ENCODE measurements around the gene SMAP2.

SMAP2 gene

DNA sequence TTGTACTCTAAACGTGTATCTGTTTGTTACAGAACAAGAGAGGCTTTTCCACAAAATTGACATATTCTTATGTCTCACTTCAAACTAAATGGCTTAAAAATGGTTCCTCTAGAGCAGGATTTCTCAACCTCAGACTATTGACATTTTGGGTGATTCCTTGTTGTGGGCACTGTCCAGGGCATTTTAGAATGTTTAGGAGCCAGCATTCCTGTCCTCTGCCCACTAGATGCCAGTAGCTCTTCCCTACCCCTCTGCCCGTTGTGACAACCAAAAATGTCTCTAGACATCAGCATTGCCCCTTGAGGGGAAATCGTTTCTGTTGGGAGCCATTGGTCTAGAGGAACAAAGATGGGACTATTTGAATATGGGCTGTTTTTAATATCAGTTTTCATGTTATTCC lies 17.3 kb downstream of the SMAP2 start:
- TF ChIP-seq, protein P1, sequence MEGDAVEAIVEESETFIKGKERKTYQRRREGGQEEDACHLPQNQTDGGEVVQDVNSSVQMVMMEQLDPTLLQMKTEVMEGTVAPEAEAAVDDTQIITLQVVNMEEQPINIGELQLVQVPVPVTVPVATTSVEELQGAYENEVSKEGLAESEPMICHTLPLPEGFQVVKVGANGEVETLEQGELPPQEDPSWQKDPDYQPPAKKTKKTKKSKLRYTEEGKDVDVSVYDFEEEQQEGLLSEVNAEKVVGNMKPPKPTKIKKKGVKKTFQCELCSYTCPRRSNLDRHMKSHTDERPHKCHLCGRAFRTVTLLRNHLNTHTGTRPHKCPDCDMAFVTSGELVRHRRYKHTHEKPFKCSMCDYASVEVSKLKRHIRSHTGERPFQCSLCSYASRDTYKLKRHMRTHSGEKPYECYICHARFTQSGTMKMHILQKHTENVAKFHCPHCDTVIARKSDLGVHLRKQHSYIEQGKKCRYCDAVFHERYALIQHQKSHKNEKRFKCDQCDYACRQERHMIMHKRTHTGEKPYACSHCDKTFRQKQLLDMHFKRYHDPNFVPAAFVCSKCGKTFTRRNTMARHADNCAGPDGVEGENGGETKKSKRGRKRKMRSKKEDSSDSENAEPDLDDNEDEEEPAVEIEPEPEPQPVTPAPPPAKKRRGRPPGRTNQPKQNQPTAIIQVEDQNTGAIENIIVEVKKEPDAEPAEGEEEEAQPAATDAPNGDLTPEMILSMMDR (IDR thresholded peaks at IDR 0.05): no peak

- TF ChIP-seq, protein P1 (IDR thresholded peaks at IDR 0.05): no peak
Measured at GRCh38 chr1:40391688-40392145, 18.2 kb downstream of the SMAP2 start.

DNA sequence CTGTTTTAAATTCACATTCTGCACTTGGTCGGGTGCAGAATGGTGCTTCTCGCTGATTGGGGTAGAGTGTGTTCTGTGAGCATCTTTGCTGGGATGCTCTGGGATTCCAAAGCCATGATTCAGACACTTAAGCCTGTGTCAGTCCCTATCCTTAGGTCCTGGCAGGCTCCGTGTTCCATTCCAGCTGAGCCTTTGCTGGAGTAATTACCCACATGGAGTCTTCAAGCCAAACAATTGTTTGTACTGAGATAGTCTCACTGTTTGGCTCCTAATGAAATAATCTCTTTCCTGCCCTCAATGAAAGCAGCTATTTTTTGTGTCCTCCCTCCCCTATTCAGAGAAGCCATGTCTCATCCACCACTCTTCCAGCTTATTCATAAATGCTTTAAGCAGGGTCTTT lies 18.7 kb downstream of the SMAP2 start:
- TF ChIP-seq, protein P1 (IDR thresholded peaks at IDR 0.05): no peak

DNA sequence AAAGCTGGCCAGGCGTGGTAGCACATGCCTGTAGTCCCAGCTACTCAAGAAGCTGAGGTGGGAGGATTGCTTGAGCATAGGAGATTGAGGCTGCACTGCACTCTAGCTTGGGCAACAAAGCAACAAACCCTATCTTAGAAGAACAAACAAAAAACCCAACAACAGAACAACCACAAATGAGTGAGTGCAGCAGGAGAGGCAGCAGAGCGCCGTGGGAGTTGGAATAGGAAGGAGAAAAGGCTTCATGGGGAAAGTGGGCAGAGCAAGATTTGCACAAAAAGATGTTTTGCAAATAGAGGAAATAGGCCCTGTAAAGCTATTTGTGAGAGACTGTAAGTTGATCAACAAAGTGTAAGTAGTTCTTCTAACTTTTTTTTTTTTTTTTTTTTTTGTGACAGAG lies 19.6 kb downstream of the SMAP2 start:
- TF ChIP-seq, protein P1 (IDR thresholded peaks at IDR 0.05): no peak

- TF ChIP-seq, protein P1 (IDR thresholded peaks at IDR 0.05): no peak
Measured at GRCh38 chr1:40394491-40395172, 21.1 kb downstream of the SMAP2 start.

DNA sequence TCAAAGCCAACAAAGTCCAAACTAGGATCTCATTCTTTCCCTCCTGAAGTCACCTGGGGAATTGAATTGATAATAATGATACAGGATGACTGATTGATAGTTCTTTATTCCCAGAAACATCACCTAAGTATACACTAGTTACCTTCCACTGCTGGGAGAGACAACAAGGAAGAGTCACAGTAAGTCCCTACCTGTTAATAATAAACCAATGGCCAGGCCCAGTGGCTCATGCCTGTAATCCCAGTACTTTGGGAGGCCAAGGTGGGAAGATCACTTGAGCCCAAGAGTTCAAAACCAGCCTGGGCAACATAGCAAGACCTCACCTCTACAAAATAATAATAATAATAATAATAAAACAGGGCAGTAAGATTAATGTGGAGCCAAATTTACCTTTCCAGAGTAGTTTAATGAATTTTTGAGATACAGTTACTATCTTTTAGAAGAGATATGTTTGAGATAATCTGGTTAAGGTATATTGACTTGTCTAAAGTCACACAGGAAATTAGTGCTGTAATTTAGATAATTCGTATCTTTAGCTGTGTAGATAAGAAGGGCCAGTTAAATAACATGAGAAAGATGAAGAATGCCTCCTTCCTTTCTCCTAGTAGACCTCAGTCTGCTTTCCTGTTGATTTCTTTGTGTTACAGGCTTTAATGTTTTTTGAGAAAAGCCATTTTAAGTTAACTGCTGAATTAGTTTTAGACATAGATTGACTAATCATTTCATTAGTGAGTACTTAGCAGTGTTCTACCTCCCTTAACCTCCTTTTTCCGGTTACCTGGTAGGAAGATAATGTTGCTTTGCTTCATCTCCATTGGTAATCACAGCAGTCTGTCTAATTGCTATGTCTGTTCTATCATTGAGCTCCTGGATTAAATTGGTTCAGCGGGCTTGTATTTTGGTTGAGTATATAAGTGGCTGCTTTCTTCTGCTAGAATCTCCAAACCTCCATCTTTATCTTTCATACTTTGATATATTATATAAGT lies 22.0 kb downstream of the SMAP2 start:
- TF ChIP-seq, protein P1 (IDR thresholded peaks at IDR 0.05): no peak

DNA sequence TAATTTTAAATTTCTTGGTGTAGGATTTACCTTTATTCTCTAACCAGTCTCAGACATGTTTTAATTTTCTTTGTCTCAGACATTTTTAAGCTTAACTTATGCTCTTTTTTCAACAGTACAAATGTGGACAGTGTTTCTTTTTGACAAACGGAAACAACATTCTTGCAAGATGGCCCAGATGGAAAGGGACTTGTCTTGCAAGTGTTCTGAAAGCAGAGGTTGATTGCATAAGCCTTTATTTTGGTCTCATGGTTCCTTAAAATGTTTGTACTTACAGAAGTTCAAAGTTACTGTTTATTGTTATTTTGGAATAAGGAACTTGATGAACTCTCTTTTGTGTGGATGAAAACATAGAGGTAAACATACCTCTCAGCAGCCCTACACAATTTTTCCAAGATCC lies 22.9 kb downstream of the SMAP2 start:
- TF ChIP-seq, protein P1 (IDR thresholded peaks at IDR 0.05): no peak
